GM21825 (cell line): ENCODE measurements around the gene SNX14.

Experiments
- ATAC-seq: cut with Tn5 transposase; IDR thresholded peaks from one replicate; pipeline ENCODE4 v1.9.1; 2021; ENCODE audit warnings: mild to moderate bottlenecking, moderate library complexity; ENCODE audit not compliant: unreplicated experiment

SNX14 gene

GRCh38 chr6:85506441-85507093 lies 87.1 kb downstream of the SNX14 start:
- ATAC-seq: no peak

GRCh38 chr6:85498596-85499258 lies 94.9 kb downstream of the SNX14 start:
- no peak for ATAC-seq

- no peak for ATAC-seq
These were observed 96.8 kb downstream of the SNX14 start for GRCh38 chr6:85496856-85497255.

GRCh38 chr6:85496009-85496579 lies 97.6 kb downstream of the SNX14 start:
- ATAC-seq: no peak

- ATAC-seq: no peak
These were observed 98.8 kb downstream of the SNX14 start for GRCh38 chr6:85494547-85495536.

- no peak for ATAC-seq
These were observed 100.3 kb downstream of the SNX14 start for GRCh38 chr6:85493389-85493788.

- ATAC-seq: no peak
These were observed 103.0 kb downstream of the SNX14 start for GRCh38 chr6:85490516-85491248.

- ATAC-seq: no peak
These were observed 108.7 kb downstream of the SNX14 start for GRCh38 chr6:85484948-85485347.

- ATAC-seq: no peak
These were observed 109.8 kb downstream of the SNX14 start for GRCh38 chr6:85483846-85484245.

- peak; percentile 92 for ATAC-seq
These were observed 110.6 kb downstream of the SNX14 start for GRCh38 chr6:85482905-85483700.

GRCh38 chr6:85482206-85482904 lies 111.3 kb downstream of the SNX14 start:
- no peak for ATAC-seq

- ATAC-seq: no peak
These were observed 114.5 kb downstream of the SNX14 start for GRCh38 chr6:85479208-85479607.

GRCh38 chr6:85476532-85476931 lies 117.1 kb downstream of the SNX14 start:
- ATAC-seq: no peak

GRCh38 chr6:85473748-85474147 lies 119.9 kb downstream of the SNX14 start:
- ATAC-seq: no peak

GRCh38 chr6:85472744-85473143 lies 120.9 kb downstream of the SNX14 start:
- no peak for ATAC-seq

GRCh38 chr6:85470023-85470410 lies 123.6 kb downstream of the SNX14 start:
- ATAC-seq: no peak

- ATAC-seq: no peak
These were observed 124.2 kb downstream of the SNX14 start for GRCh38 chr6:85469276-85470022.

- no peak for ATAC-seq
These were observed 125.3 kb downstream of the SNX14 start for GRCh38 chr6:85468326-85468725.
